K562 (cell line): Measurements from ENCODE around the gene FBXO28. TPM values are rescaled to one million over a fixed set of nuclear protein-coding genes. Genes with fewer than 3 reads are reported as not detected.

ENCODE experiments used
- ATF1 ChIP-seq, 2 experiments: fragments of 450-650 bp in 1 of 2; IDR thresholded peaks; 2 replicates each; pipeline ENCODE4 v1.6.1; 2016; ENCODE audit warnings: missing compliant biosample characterization in 1 of 2, missing genetic modification characterization in 1 of 2
- CREB1 ChIP-seq, 2 experiments: sonication (generic) in 1 of 2; formaldehyde crosslinking in 1 of 2; IDR thresholded peaks; 2 replicates each; pipeline versions ENCODE4 v1.6.1 to v1.8.0; 2012 to 2022; ENCODE audit warnings: inconsistent platforms in 1 of 2, mild to moderate bottlenecking in 1 of 2, missing genetic modification reagents in 1 of 2, moderate library complexity in 1 of 2
- ELK1 ChIP-seq: sonication (generic); formaldehyde crosslinking; IDR thresholded peaks from 2 replicates; pipeline ENCODE4 v1.8.1; 2022; ENCODE audit warnings: missing genetic modification reagents
- FOXA3 ChIP-seq, 2 experiments: fragments of 450-650 bp in 1 of 2; sonication (generic) in 1 of 2; formaldehyde crosslinking; IDR thresholded peaks in 1 of 2; conservative IDR thresholded peaks in 1 of 2; 2 replicates each; pipeline versions ENCODE4 v1.4.0 to v1.8.0; 2020 to 2022; ENCODE audit warnings: mild to moderate bottlenecking in 2 of 2, missing genetic modification reagents in 1 of 2
- GABPA ChIP-seq: fragments of 200-800 bp; sonication (Bioruptor generic); conservative IDR thresholded peaks from 2 replicates; pipeline ENCODE4 v1.6.1; 2016; ENCODE audit warnings: low read depth, missing genetic modification characterization, missing compliant biosample characterization
- LARP7 ChIP-seq: fragments of 450-650 bp; IDR thresholded peaks from 2 replicates; pipeline ENCODE4 v1.6.1; 2016
- MEF2A ChIP-seq: IDR thresholded peaks from 2 replicates; pipeline ENCODE4 v1.6.1; 2011; ENCODE audit warnings: low read depth, mild to moderate bottlenecking, low read length, moderate library complexity; ENCODE audit not compliant: control insufficient read depth
- NR4A1 ChIP-seq, 2 experiments: fragments of 250-450 bp in 1 of 2; fragments of 450-650 bp in 1 of 2; sonication (Bioruptor Pico) in 1 of 2; IDR thresholded peaks; 2 replicates each; pipeline versions ENCODE4 v1.4.0 to v1.6.1; 2016 to 2020; ENCODE audit warnings: mild to moderate bottlenecking in 2 of 2, missing compliant biosample characterization in 1 of 2, missing genetic modification characterization in 1 of 2, moderate library complexity in 1 of 2
- RAD21 ChIP-seq, 2 experiments: fragments of 250-450 bp in 1 of 2; fragments of 450-650 bp in 1 of 2; sonication (Bioruptor Pico) in 1 of 2; formaldehyde crosslinking in 1 of 2; IDR thresholded peaks in 1 of 2; conservative IDR thresholded peaks in 1 of 2; 2 replicates each; pipeline versions ENCODE4 v1.4.0 to v1.8.0; 2020 to 2022; ENCODE audit warnings: mild to moderate bottlenecking in 2 of 2, moderate library complexity in 1 of 2
- SMAD1 ChIP-seq: fragments of 150-350 bp; IDR thresholded peaks from 2 replicates; pipeline ENCODE4 v1.6.1; 2014; ENCODE audit warnings: low read length, low read depth; ENCODE audit not compliant: partially characterized antibody
- SMARCA5 ChIP-seq: fragments of 450-650 bp; IDR thresholded peaks from 2 replicates; pipeline ENCODE4 v1.6.1; 2016
- SOX6 ChIP-seq: fragments of 450-650 bp; IDR thresholded peaks from 2 replicates; pipeline ENCODE4 v1.6.1; 2014; ENCODE audit warnings: mild to moderate bottlenecking
- TCF7 ChIP-seq: sonication (generic); IDR thresholded peaks from 2 replicates; pipeline ENCODE4 v1.6.1; 2016; ENCODE audit warnings: antibody characterized with exemption, borderline replicate concordance
- TEAD4 ChIP-seq, 2 experiments: sonication (generic) in 1 of 2; formaldehyde crosslinking in 1 of 2; IDR thresholded peaks; 2 replicates each; pipeline versions ENCODE4 v1.6.1 to v1.8.0; 2012 to 2022; ENCODE audit warnings: borderline replicate concordance in 1 of 2, inconsistent platforms in 1 of 2, low read length in 1 of 2, mild to moderate bottlenecking in 1 of 2, missing genetic modification reagents in 1 of 2
- ZNF263 ChIP-seq: sonication (generic); formaldehyde crosslinking; IDR thresholded peaks from 2 replicates; pipeline ENCODE4 v1.8.0; 2022; ENCODE audit warnings: mild to moderate bottlenecking, missing genetic modification reagents, borderline replicate concordance
- polyA plus RNA-seq, 8 experiments: library from polyadenylated mRNA; depleted of rRNA in 4 of 8; stranded (reverse) in 5 of 8; unstranded in 3 of 8; fragments of >200 nt; fragmentation: Nextera tagmentation in 2 of 8; fragmentation: Illumina TruSeq in 1 of 8; extraction: Ambion mirVana in 2 of 8; extraction: Trizol in 1 of 8; gene quantifications; 2 replicates each; pipeline versions ENCODE4 v1.2.1 to v1.2.3, GENCODE V29; 2011 to 2014; ENCODE audit warnings: inconsistent platforms in 1 of 8, missing spikeins in 1 of 8
- total RNA-seq, 7 experiments: library from RNA; depleted of rRNA in 6 of 7; stranded (reverse); fragments of >200 nt in 6 of 7; fragmentation: Illumina TruSeq in 2 of 7; extraction: Trizol in 2 of 7; gene quantifications; 2 replicates each; pipeline versions ENCODE4 v1.2.1 to v1.2.3, GENCODE V29; 2011 to 2021; ENCODE audit warnings: low replicate concordance in 1 of 7
- TF ChIP-seq, protein P1 (sequence below): fragments of 450-650 bp; conservative IDR thresholded peaks from 2 replicates; pipeline ENCODE4 v1.6.1; 2016; ENCODE audit warnings: missing genetic modification characterization, low read depth, mild to moderate bottlenecking, control low read depth, missing compliant biosample characterization
- TF ChIP-seq, protein P2 (sequence below): sonication (generic); formaldehyde crosslinking; IDR thresholded peaks from 2 replicates; pipeline ENCODE4 v1.8.0; 2022; ENCODE audit warnings: mild to moderate bottlenecking, missing genetic modification reagents

The FBXO28 gene
- total and polyA plus RNA-seq, 9 of the 15 experiments (the other 6 are each of a cell fraction or from before 2014, with no cell fraction given), result 4.1 to 34.8 (median 25.3) TPM

DNA sequence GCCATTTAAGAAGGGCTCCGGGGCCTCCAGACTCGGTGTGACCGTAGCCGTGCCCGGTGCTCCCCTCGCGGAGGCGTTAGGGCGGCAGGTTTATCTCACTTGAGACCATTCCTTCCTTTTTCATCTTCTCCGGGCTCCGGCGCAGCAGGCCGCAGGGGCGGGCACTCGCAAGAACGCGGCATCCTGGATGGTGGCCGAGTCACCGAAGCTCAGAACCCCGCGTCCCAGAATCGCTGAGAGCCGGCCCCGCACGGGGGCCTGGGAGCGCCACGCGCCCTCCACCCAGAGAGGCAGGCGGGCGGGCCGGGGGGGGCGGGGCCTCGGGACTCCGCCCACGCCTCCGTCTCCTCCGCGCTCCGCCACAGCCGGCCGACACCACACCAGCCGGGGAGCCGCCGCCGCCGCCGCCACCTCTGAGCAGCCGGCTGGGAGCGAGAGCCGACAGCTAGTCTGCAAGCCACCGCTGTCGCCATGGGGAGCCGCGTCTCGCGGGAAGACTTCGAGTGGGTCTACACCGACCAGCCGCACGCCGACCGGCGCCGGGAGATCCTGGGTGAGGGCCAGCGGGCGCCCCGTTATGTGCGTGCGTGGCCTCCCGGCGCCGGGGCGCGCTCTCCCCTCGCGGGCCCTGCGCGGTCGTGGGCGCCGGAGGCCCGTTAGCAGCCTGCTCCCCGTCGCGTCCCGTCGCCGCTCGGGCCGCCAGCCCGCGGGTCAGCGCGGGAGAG is 69.1 kb downstream of the FBXO28 start, which contains the start of gene DEGS1 (continued):
- TF ChIP-seq TEAD4 (IDR thresholded peaks at IDR 0.05; ENCODE audit: low read length) (peak; percentile 3; the same call in 1 of the 2 replicates), TEAD4 (CRISPR knock-in tag; IDR thresholded peaks at IDR 0.05; ENCODE audit: borderline replicate concordance) (no peak; the same call in 1 of the 2 replicates), CREB1 (IDR thresholded peaks at IDR 0.05) (peak; percentile 63; the same call in 1 of the 2 replicates), CREB1 (CRISPR knock-in tag; IDR thresholded peaks at IDR 0.05) (peak; percentile 16; the same call in 1 of the 2 replicates), SOX6 (peak; percentile 13; the same call in 1 of the 2 replicates), GABPA (peak; percentile 48; the same call in 1 of the 2 replicates), TCF7 (peak; percentile 23; the same call in 1 of the 2 replicates), ELK1 (CRISPR knock-in tag) (peak; percentile 76; the same call in 1 of the 2 replicates), SMARCA5 (no peak), ATF1 (CRISPR knock-in tag; IDR thresholded peaks at IDR 0.05) (peak; percentile 34; the same call in 1 of the 2 replicates), ATF1 (tag; IDR thresholded peaks at IDR 0.05) (peak; percentile 56), LARP7 (no peak), MEF2A (no peak), FOXA3 (CRISPR knock-in tag; conservative IDR thresholded peaks at IDR 0.05 in 1 of 2, IDR thresholded peaks at IDR 0.05 in 1 of 2) (peak in 1 of 2 experiments; percentile 55; a peak in 1 of 4 replicates), SMAD1 (peak; percentile 8), ZNF263 (CRISPR knock-in tag) (peak; percentile 73), RAD21 (CRISPR knock-in tag; conservative IDR thresholded peaks at IDR 0.05 in 1 of 2, IDR thresholded peaks at IDR 0.05 in 1 of 2) (peak; percentile 15 to 19; a peak in 2 of 4 replicates), NR4A1 (CRISPR knock-in tag; IDR thresholded peaks at IDR 0.05) (no peak), NR4A1 (tag; IDR thresholded peaks at IDR 0.05) (peak; percentile 62; the same call in 1 of the 2 replicates)
- TF ChIP-seq, protein P1, sequence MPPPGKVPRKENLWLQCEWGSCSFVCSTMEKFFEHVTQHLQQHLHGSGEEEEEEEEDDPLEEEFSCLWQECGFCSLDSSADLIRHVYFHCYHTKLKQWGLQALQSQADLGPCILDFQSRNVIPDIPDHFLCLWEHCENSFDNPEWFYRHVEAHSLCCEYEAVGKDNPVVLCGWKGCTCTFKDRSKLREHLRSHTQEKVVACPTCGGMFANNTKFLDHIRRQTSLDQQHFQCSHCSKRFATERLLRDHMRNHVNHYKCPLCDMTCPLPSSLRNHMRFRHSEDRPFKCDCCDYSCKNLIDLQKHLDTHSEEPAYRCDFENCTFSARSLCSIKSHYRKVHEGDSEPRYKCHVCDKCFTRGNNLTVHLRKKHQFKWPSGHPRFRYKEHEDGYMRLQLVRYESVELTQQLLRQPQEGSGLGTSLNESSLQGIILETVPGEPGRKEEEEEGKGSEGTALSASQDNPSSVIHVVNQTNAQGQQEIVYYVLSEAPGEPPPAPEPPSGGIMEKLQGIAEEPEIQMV (tag), result no peak
- TF ChIP-seq, protein P2, sequence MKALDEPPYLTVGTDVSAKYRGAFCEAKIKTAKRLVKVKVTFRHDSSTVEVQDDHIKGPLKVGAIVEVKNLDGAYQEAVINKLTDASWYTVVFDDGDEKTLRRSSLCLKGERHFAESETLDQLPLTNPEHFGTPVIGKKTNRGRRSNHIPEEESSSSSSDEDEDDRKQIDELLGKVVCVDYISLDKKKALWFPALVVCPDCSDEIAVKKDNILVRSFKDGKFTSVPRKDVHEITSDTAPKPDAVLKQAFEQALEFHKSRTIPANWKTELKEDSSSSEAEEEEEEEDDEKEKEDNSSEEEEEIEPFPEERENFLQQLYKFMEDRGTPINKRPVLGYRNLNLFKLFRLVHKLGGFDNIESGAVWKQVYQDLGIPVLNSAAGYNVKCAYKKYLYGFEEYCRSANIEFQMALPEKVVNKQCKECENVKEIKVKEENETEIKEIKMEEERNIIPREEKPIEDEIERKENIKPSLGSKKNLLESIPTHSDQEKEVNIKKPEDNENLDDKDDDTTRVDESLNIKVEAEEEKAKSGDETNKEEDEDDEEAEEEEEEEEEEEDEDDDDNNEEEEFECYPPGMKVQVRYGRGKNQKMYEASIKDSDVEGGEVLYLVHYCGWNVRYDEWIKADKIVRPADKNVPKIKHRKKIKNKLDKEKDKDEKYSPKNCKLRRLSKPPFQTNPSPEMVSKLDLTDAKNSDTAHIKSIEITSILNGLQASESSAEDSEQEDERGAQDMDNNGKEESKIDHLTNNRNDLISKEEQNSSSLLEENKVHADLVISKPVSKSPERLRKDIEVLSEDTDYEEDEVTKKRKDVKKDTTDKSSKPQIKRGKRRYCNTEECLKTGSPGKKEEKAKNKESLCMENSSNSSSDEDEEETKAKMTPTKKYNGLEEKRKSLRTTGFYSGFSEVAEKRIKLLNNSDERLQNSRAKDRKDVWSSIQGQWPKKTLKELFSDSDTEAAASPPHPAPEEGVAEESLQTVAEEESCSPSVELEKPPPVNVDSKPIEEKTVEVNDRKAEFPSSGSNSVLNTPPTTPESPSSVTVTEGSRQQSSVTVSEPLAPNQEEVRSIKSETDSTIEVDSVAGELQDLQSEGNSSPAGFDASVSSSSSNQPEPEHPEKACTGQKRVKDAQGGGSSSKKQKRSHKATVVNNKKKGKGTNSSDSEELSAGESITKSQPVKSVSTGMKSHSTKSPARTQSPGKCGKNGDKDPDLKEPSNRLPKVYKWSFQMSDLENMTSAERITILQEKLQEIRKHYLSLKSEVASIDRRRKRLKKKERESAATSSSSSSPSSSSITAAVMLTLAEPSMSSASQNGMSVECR (CRISPR knock-in tag), result peak; percentile 89
